H7 (cell line): ENCODE results near the gene ADAMTS15. TPM values are rescaled to one million over a fixed set of nuclear protein-coding genes. Genes with fewer than 3 reads are reported as not detected.
A peak's percentile ranks its signal among the peaks of the same experiment; 100 is the strongest.

Experiments
- DNase-seq: peaks from one replicate; pipeline ENCODE4 v3.0.0; 2012
- H3K27me3 ChIP-seq: 2 replicates; pipeline ENCODE4 v1.6.0; 2011; ENCODE audit warnings: mild to moderate bottlenecking, low read length; ENCODE audit not compliant: control insufficient read depth, insufficient read depth
- H3K36me3 ChIP-seq: replicated peaks from 2 replicates; pipeline ENCODE4 v1.5.1; 2011; ENCODE audit warnings: low read length; ENCODE audit not compliant: control insufficient read depth, insufficient read depth
- H3K4me3 ChIP-seq: 2 replicates; pipeline ENCODE4 v1.5.1; 2011; ENCODE audit warnings: low read depth, mild to moderate bottlenecking, control low read depth, low read length, moderate library complexity; ENCODE audit not compliant: insufficient read depth
- total RNA-seq: library from RNA; depleted of rRNA; stranded (reverse); fragments of >200 nt; shearing (Covaris generic); gene quantifications from 2 replicates; pipeline ENCODE4 v1.2.3, GENCODE V29; 2014

Gene ADAMTS15
- total RNA-seq, 1 experiment from 2014 or later = 1.1 TPM

DNA sequence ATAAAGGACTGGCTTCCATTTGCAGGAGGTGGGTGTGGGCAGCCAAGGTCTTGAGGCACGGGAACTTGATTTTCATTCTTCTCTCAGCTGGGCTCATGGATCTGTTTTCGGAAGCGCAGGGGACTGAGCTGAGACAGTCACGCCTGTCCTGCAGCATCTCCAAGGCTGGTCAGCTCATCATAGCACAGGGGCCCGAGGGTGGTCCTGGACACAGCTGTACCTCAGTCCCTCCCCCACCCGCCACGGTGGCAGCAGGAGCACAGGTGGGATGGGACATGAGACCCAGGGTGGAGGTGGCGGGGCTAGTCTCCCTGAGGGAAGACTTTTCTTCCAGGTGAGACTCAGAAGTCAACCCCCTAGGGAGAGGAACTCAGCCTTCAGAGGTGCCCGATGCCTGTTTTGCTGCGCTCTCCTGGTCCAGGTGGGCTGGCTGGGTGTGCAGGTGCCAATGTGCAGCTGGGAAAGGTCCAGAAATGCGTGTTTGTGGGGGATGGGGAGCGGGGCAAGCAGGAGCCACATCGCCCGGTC lies 23.8 kb upstream of the ADAMTS15 start:
- peaks cover 39% of the 10 kb centered on the region for H3K27me3 ChIP-seq
- peak; percentile 30 for DNase-seq

DNA sequence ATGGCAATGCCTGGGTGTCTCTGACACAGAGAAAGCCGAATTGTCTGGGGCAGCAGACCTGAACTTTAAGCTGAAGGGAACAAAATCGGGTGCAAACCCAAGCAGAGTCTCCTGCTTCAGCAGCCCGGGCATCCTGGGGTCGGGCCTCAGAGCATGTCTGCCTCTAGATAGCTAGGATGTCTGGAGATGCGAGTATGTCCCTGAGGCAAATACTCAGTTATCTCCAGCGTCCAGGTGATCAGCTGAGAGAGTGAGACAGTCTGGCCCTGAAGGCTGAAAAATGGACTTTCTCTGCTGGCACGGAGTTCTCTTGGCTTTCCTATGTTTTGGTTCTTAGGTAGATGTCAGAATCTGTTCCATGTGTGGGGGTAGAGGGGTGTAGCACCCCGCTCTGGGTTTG lies 23.3 kb upstream of the ADAMTS15 start:
- peak; percentile 19 for DNase-seq
- H3K36me3 ChIP-seq = no peaks in the 10 kb centered on the region
- no peak overlapping the region for H3K4me3 ChIP-seq
- H3K27me3 ChIP-seq = peaks cover 44% of the 10 kb centered on the region

More for the DNA sequence above, 23.8 kb upstream of the ADAMTS15 start:
- H3K36me3 ChIP-seq = no peaks in the 10 kb centered on the region
- H3K4me3 ChIP-seq = no peak overlapping the region

DNA sequence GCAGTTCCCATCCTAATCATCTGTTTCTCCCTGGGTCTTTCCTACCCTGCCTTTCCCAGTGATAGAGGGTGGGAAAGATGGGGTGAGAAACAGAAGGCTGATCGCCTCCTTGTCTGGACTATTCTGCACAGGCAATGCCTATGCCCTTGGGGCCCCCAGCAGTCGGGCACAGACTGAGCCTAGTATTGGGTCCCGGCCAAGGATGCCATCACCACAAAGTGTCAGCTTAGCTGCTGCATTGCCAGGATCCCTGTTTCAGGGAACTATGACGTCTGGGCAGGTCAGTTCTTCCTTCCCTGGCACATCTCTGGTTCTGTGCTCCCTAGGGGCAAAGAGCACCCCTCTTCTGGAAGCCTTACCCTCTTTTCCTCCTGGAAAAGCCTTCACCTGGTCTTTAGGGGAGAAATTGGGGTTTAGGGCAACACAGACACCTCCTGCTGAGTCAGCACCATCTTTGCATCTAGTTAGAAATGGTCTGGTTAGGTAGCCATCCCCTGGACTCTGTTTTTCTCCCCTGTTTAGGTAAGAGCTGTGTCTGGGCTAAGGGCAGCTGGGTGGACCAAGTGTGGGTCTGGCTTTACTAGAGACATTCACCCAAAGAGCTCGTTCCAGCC lies 22.1 kb upstream of the ADAMTS15 start:
- peaks cover 48% of the 10 kb centered on the region for H3K27me3 ChIP-seq
- H3K36me3 ChIP-seq = no peaks in the 10 kb centered on the region
- no peak overlapping the region for H3K4me3 ChIP-seq
- DNase-seq = peak; percentile 28

DNA sequence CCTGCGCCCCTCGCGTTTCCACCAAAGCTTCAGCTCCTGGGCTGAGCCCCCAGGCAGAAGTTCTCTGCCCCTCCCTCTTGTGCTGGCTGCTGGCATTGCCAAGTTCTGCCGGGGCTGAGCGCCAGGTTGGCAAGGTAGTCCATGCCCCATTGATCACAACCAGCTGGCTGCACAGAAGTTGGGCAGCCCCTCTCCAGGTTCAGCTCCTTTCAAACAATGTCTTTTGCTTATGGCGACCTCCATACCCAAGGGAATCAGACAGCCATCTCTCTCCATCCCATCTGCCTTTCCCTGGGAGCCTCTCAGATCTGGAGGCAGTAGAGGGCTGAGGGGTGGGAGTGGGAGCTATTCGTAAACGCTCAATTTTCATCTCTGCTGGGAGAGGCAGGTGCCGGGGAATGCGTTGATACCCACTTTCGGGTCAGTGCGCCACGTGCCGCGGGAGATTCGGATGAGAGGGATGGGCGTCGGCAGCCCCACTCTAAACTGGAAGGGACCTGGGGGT lies 21.6 kb upstream of the ADAMTS15 start:
- H3K27me3 ChIP-seq = peaks cover 48% of the 10 kb centered on the region
- no peak overlapping the region for H3K4me3 ChIP-seq
- DNase-seq = peak; percentile 66
- no peaks in the 10 kb centered on the region for H3K36me3 ChIP-seq

DNA sequence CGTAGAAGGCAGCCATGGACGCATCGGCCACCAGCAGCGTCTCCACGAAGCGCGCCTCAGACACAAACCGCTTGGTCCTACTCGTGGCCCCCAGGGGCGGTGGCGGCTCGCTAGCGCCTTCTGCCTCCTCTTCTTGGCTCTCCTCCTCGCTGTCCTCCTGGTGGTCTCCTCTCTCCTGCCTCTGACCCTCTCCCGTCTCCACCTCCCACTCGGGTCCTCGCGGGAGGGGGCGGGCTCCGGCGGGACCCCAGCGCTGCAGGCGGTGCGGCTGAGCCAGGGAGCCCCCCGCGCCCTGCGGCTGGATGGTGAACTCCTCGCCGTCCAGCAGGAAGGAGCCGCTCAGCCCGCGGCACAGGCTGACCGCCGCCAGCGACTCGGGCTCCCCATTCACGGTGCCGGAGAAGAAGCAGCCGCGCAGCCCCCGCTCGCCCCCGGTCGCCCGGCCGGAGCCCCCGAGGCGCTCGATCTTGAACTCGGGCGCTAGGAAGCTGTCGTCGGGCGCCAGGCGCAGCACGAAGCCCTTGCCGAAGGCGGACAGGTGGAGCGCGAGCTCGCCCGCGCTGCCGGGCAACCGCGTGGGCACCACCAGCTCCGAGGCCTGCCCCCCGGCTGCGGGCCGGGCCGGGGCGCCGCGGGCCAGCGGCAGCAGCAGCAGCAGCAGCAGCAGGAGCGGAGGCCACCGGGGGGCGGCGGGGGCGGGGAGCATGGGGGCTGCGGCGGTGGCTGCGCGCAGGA lies 20.7 kb upstream of the ADAMTS15 start:
- peak overlapping the region; percentile 45 for H3K4me3 ChIP-seq
- H3K36me3 ChIP-seq = no peaks in the 10 kb centered on the region
- peak; percentile 87 for DNase-seq
- H3K27me3 ChIP-seq = peaks cover 48% of the 10 kb centered on the region

DNA sequence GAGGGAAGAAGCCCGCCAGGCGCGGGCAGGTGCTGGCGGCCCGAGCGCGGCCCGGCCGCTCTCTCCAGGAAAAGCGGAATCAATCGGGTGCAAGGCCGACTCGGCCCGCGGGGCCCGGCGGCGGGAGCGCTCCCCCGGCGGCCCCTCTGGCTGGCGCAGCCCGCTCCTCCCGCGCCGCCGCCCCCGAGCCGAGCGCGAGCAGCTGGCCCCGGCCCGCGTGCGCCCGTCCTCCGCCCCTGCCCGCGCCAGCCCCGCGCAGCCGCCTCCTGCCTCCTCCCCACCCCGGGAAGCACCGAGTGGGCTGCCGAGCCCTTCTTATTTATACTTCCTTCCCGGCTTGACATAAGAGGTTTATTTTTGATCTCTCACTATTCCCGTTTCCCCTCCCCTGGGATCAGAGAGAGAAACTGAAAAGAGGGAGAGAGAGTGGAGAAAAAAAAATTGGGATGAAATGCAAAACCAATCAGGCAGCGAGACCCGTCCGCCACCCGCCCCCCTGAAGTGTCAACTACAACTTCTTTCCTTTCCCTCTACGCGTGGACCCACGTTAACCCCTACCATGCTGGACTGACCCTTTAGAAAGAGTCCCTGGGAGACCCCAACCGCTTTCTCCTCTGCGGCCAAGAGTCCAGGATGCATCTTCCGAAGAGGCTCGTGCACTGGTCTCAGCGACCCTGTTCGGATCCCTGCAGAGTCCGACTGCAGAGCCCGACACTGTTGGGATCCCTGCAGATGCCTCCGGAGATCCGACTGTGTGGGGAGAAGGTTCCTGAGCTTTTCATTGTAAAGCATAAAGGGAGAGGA lies 19.9 kb upstream of the ADAMTS15 start, which contains the start of gene ADAMTS8:
Gene ADAMTS8 (minus strand): TSS at position 294 of the 804 bp plus-strand sequence. CDS start 323 bp downstream, outside the sequence.
- H3K36me3 ChIP-seq = no peaks in the 10 kb centered on the region
- peak within 1 kb of the TSS; percentile 45 for H3K4me3 ChIP-seq
- peak; percentile 89 for DNase-seq
- H3K27me3 ChIP-seq = peaks cover 48% of the 10 kb centered on the region

DNA sequence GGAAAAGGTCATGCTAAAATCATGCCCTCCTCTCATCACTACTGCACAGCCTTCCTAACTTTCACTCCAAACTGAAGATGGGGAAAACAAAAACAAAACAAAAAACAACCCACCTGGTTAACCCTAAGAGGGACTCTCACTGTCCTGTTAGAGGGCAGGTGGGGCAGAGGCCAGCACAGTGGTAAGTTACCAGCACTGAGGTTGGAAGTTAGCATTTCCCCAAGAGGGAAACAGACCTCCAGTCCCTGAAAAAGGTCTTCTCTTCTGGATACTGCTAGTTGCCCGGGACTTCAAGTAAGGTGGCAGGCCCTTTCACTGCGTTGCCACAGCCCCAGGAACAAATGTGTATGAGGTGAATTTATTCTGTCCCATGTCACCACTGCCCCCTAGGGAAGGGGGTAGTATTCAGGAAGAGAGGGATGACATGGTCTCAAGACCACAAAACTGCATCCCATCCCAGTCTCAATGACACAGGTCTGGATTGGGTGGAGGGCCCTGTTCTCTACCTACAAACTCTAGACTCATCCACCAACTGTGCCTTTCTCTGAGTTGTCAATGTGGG lies 19.2 kb upstream of the ADAMTS15 start:
- no peaks in the 10 kb centered on the region for H3K36me3 ChIP-seq
- DNase-seq = peak; percentile 61
- no peak overlapping the region for H3K4me3 ChIP-seq
- H3K27me3 ChIP-seq = peaks cover 48% of the 10 kb centered on the region

DNA sequence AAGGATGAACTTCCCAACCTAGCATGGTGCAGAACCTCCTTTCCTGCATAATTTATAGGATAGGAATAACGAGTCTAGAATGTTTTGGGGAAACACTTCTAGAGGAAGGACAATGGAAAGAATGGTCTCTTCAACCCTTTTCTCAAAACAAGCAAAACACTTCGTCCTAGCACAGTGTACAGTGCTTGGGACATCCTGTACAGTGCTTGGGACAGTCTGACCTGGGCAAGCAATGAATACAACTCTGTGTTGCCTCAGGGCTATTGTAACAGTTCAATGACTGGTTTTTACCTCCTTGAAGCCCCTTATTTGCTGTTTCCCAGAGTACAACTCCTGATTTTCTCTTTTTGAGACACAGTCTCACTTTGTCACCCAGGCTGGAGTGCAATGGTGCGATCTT lies 18.5 kb upstream of the ADAMTS15 start:
- no peak overlapping the region for H3K4me3 ChIP-seq
- H3K27me3 ChIP-seq = peaks cover 48% of the 10 kb centered on the region
- H3K36me3 ChIP-seq = no peaks in the 10 kb centered on the region
- no peak for DNase-seq

DNA sequence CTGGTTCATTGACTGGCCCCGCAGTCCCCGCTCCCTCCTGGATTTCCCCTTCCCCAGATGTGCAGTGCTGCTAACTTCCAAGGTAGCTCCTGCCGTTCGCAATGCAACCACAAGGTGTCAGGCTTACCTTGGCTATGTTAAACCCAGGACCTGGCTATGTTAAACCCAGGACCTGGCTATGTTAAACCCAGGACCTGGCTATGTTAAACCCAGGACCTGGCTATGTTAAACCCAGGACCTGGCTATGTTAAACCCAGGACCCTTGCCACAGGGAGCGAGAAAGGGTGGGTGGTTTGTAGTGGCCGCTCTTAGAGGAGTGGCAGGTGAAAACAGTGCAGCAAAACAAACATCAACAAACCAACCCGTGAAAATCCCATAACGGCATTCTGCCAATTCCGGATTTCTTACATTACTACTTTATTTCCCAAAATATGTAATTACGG lies 17.1 kb upstream of the ADAMTS15 start:
- H3K27me3 ChIP-seq = peaks cover 41% of the 10 kb centered on the region
- H3K36me3 ChIP-seq = no peaks in the 10 kb centered on the region
- peak; percentile 90 for DNase-seq
- no peak overlapping the region for H3K4me3 ChIP-seq

DNA sequence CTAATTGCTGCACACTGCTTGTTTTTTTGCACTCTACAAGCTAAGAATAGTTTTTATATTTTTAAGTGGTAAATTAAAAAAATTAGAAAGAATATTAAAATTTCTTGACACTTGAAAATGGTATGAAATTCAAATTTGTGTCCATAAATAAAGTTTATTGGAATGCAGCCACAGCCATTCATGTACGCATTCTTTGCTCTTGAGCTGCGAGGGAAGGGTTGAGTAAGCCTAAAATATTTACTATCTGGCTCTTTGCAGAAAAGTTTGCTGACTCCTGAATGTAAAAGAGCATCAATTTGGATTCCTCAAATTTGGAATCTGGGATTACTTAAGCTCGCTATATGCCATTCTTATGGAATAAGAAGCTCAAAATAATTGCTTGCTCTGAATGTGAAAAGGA lies 16.6 kb upstream of the ADAMTS15 start:
- H3K4me3 ChIP-seq = no peak overlapping the region
- no peak for DNase-seq
- H3K27me3 ChIP-seq = peaks cover 37% of the 10 kb centered on the region

DNA sequence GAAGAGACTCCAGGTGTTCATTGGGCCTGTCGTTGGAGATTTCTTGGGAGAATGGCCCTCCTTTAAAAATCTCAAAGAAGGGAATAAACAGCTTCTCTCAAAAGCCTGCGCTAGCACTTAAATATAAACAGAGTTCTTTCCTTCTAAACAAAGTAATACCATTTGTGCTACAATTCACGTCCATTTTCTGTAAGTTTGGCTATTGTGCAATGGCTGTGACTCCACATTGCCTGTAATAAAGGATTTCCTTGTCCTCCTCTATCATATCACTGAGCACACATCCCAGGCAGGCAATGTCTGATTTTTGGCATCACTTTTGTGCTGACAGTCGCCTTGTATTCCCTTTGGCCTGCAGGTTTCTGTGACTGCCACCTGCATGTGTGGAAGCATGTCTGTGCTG lies 15.1 kb upstream of the ADAMTS15 start:
- Histone ChIP-seq H3K27me3 (peaks cover 22% of the 10 kb centered on the region), H3K36me3 (no peaks in the 10 kb centered on the region)

More for the DNA sequence above, 16.6 kb upstream of the ADAMTS15 start:
- H3K36me3 ChIP-seq = no peaks in the 10 kb centered on the region

DNA sequence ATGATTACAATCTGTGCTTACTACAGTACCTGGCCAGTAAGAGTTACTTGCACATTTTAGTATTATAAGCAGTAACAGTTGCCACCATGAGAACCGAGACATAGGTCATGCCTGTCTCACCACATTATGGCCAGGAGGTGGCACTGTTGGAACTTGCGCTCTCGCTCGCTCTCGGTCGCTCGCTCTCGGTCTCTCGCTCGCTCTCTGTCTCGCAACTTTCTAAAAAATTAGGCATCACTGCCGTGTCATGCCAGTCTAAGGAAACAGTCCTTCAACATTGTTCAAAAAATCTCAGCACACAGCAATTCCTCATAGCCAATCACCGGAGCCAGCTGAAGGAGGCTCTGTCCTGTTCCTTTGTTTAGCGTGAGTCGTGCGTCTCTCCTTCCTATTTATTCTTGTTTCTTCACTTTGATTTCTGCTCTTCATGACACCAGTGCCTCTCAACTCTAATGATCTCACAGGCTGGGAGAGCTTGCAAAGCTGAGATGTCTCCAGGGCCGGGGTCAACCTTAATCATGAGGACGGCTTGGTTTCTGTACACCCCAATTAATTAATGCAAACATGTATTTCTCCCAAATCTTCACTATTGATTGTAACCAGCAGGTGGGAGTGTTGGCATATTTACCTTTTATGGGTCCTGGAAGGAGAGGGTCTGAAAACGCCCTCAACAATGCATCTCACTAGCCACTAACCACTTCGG lies 13.8 kb upstream of the ADAMTS15 start:
- peak; percentile 73 for DNase-seq
- H3K27me3 ChIP-seq = peaks cover 9% of the 10 kb centered on the region
- H3K36me3 ChIP-seq = no peaks in the 10 kb centered on the region
- H3K4me3 ChIP-seq = peak overlapping the region; percentile 44

More for the DNA sequence above, 15.1 kb upstream of the ADAMTS15 start:
- DNase-seq = no peak
- H3K4me3 ChIP-seq = no peak overlapping the region

DNA sequence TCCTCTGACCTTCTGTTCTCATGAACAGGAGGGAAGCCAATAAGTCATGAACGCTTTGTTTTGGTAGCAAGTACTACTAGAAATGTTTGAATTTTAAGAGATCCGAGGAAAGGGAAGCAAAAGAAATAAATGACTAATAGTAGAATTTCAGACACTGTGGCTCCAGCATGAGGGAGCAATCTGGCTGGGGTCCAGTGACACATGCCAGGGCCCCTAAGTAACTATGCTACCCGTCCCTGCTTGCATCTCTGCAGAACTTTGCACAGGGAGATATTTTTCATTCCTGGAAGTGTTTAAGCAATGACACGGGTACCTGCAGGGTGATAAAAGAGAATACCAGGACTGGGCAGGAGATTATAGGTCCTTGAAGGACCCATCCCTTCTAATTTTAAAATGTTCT lies 12.8 kb upstream of the ADAMTS15 start:
- Histone ChIP-seq H3K36me3 (no peaks in the 10 kb centered on the region), H3K4me3 (no peak overlapping the region), H3K27me3 (no peaks in the 10 kb centered on the region)
- no peak for DNase-seq
